GM23338 (cell line): ENCODE measurements around the gene ATP10B. TPM values are rescaled to one million over a fixed set of nuclear protein-coding genes. Genes with fewer than 3 reads are reported as not detected.

ENCODE experiments used
- ATAC-seq: fragments of 200-7000 bp; cut with Tn5 transposase; 3 replicates; pipeline ENCODE4 v1.9.1; 2020
- DNase-seq: peaks from one replicate; pipeline ENCODE4 v3.0.0-alpha.2; 2015; ENCODE audit warnings: low spot score
- H2AFZ ChIP-seq: fragments of 200-600 bp; sonication (generic); 2 replicates; pipeline ENCODE4 v1.8.0; 2016; ENCODE audit warnings: antibody characterized with exemption, mild to moderate bottlenecking, moderate library complexity
- H3F3A ChIP-seq: fragments of 200-600 bp; sonication (generic); replicated peaks from 2 replicates; pipeline ENCODE4 v1.8.0; 2017; ENCODE audit warnings: antibody characterized with exemption, mixed run types, low read depth
- H3K27ac ChIP-seq: fragments of 200-600 bp; sonication (generic); 2 replicates; pipeline ENCODE4 v1.6.1; 2016; ENCODE audit warnings: low read depth
- H3K27me3 ChIP-seq: fragments of 200-600 bp; sonication (generic); 2 replicates; pipeline ENCODE4 v1.8.0; 2016; ENCODE audit warnings: mild to moderate bottlenecking, mixed run types, moderate library complexity; ENCODE audit not compliant: insufficient read depth
- H3K36me3 ChIP-seq: fragments of 200-600 bp; sonication (generic); 2 replicates; pipeline ENCODE4 v1.8.0; 2016; ENCODE audit warnings: mild to moderate bottlenecking; ENCODE audit not compliant: insufficient read depth
- H3K4me1 ChIP-seq: fragments of 200-600 bp; sonication (generic); 2 replicates; pipeline ENCODE4 v1.8.0; 2016; ENCODE audit warnings: mild to moderate bottlenecking, moderate library complexity; ENCODE audit not compliant: insufficient read depth
- H3K4me2 ChIP-seq: fragments of 200-600 bp; sonication (generic); 2 replicates; pipeline ENCODE4 v1.7.1; 2017; ENCODE audit warnings: mixed run types
- H3K4me3 ChIP-seq: fragments of 200-600 bp; sonication (generic); 2 replicates; pipeline ENCODE4 v1.6.1; 2016; ENCODE audit warnings: mixed run types
- H3K79me2 ChIP-seq: fragments of 200-600 bp; sonication (generic); replicated peaks from 2 replicates; pipeline ENCODE4 v1.8.0; 2017; ENCODE audit warnings: mild to moderate bottlenecking; ENCODE audit not compliant: insufficient read depth
- H3K9me2 ChIP-seq: fragments of 200-600 bp; sonication (generic); 2 replicates; pipeline ENCODE4 v1.8.0; 2017; ENCODE audit not compliant: insufficient read depth
- H4K20me1 ChIP-seq: fragments of 200-600 bp; sonication (generic); replicated peaks from 2 replicates; pipeline ENCODE4 v1.8.0; 2017; ENCODE audit warnings: mild to moderate bottlenecking; ENCODE audit not compliant: insufficient read depth
- H3K27ac Mint-ChIP-seq: 2 replicates; pipeline ENCODE4 v1.8.0; 2020; ENCODE audit warnings: inconsistent platforms, mild to moderate bottlenecking, moderate library complexity, mixed read lengths
- H3K27me3 Mint-ChIP-seq: 3 replicates; pipeline ENCODE4 v1.8.0; 2022; ENCODE audit warnings: low read depth, mild to moderate bottlenecking, moderate library complexity, mixed read lengths, inconsistent platforms; ENCODE audit not compliant: insufficient read depth, poor library complexity
- H3K36me3 Mint-ChIP-seq: 3 replicates; pipeline ENCODE4 v1.8.0; 2021; ENCODE audit warnings: low read depth, mild to moderate bottlenecking, inconsistent platforms, moderate library complexity, mixed read lengths
- H3K4me1 Mint-ChIP-seq: 3 replicates; pipeline ENCODE4 v1.8.0; 2020; ENCODE audit warnings: mild to moderate bottlenecking, inconsistent platforms, mixed read lengths
- H3K4me3 Mint-ChIP-seq: 3 replicates; pipeline ENCODE4 v1.8.0; 2021; ENCODE audit warnings: moderate library complexity, mild to moderate bottlenecking, inconsistent platforms, mixed read lengths
- H3K9me3 Mint-ChIP-seq: 3 replicates; pipeline ENCODE4 v1.8.0; 2020; ENCODE audit warnings: moderate library complexity, mild to moderate bottlenecking, inconsistent platforms, mixed read lengths
- CREB1 ChIP-seq: fragments of 250-450 bp; sonication (Bioruptor Pico); IDR thresholded peaks from 2 replicates; pipeline ENCODE4 v1.5.0; 2020; ENCODE audit warnings: low read depth, mild to moderate bottlenecking, moderate library complexity
- EZH2 ChIP-seq: fragments of 200-600 bp; sonication (generic); IDR thresholded peaks from one replicate; pipeline ENCODE4 v1.8.0; 2017; ENCODE audit warnings: antibody characterized with exemption, mild to moderate bottlenecking, low read depth; ENCODE audit not compliant: unreplicated experiment
- JUNB ChIP-seq: IDR thresholded peaks from one replicate; pipeline ENCODE4 v1.6.1; 2016; ENCODE audit warnings: antibody characterized with exemption; ENCODE audit not compliant: unreplicated experiment
- NANOG ChIP-seq: IDR thresholded peaks from 2 replicates; pipeline ENCODE4 v1.6.1; 2016; ENCODE audit warnings: antibody characterized with exemption, borderline replicate concordance
- POLR2AphosphoS5 ChIP-seq: IDR thresholded peaks from 2 replicates; pipeline ENCODE4 v1.6.1; 2016; ENCODE audit warnings: antibody characterized with exemption, low read depth
- REST ChIP-seq: IDR thresholded peaks from one replicate; pipeline ENCODE4 v1.6.1; 2018; ENCODE audit warnings: antibody characterized with exemption; ENCODE audit not compliant: unreplicated experiment
- STAT1 ChIP-seq: IDR thresholded peaks from one replicate; pipeline ENCODE4 v1.6.1; 2016; ENCODE audit warnings: antibody characterized with exemption; ENCODE audit not compliant: unreplicated experiment
- ZNF114 ChIP-seq: fragments of 250-450 bp; sonication (Bioruptor Pico); IDR thresholded peaks from 2 replicates; pipeline ENCODE4 v1.5.0; 2020; ENCODE audit warnings: mild to moderate bottlenecking, moderate library complexity
- ZNF331 ChIP-seq: fragments of 250-450 bp; sonication (Bioruptor Pico); IDR thresholded peaks from 2 replicates; pipeline ENCODE4 v1.5.0; 2020; ENCODE audit warnings: low read depth, mild to moderate bottlenecking, moderate library complexity
- ZNF462 ChIP-seq: fragments of 250-450 bp; sonication (Bioruptor Pico); IDR thresholded peaks from 2 replicates; pipeline ENCODE4 v1.5.0; 2020; ENCODE audit warnings: mild to moderate bottlenecking, moderate library complexity
- polyA plus RNA-seq: library from polyadenylated mRNA; unstranded; fragments of >200 nt; fragmentation: Nextera tagmentation; extraction: Ambion mirVana; gene quantifications from 2 replicates; pipeline ENCODE4 v1.2.1, GENCODE V29; 2016
- total RNA-seq: library from RNA; depleted of rRNA; stranded (reverse); fragments of >200 nt; shearing (Covaris generic); gene quantifications from 2 replicates; pipeline ENCODE4 v1.2.3, GENCODE V29; 2014

The ATP10B gene
- total and polyA plus RNA-seq, 2 experiments from 2014 or later, result 0.11 to 0.14 TPM

GRCh38 chr5:160843240-160843639, 8.8 kb downstream of the ATP10B start:
- Mint-ChIP-seq H3K4me3 (no peak overlapping the region), H3K27me3 (no peaks in the 10 kb centered on the region), H3K4me1 (no peaks in the 10 kb centered on the region), H3K9me3 (no peaks in the 10 kb centered on the region), H3K27ac (no peak overlapping the region), H3K36me3 (no peaks in the 10 kb centered on the region)
- no peaks in the 10 kb centered on the region for H3K36me3 ChIP-seq
- no peak overlapping the region for H3K27ac ChIP-seq
- ATAC-seq (no peak), DNase-seq (no peak)
- TF ChIP-seq ZNF114 (no peak), EZH2 (no peak), CREB1 (CRISPR knock-in tag) (no peak), ZNF462 (no peak), REST (no peak), ZNF331 (CRISPR knock-in tag) (no peak), NANOG (no peak), STAT1 (no peak), JUNB (no peak), POLR2AphosphoS5 (no peak)
- no peak overlapping the region; the same call in 1 of the 2 replicates for H2AFZ ChIP-seq
- no peaks in the 10 kb centered on the region for H4K20me1 ChIP-seq
- 0 out of 2 replicates have a peak, but pooled peaks cover 4% of the 10 kb centered on the region for H3K9me2 ChIP-seq
- H3K79me2 ChIP-seq, result no peaks in the 10 kb centered on the region
- H3K27me3 ChIP-seq, result no peaks in the 10 kb centered on the region
- H3F3A ChIP-seq, result no peaks in the 10 kb centered on the region
- no peak overlapping the region for H3K4me3 ChIP-seq
- H3K4me2 ChIP-seq, result no peak overlapping the region
- H3K4me1 ChIP-seq, result no peaks in the 10 kb centered on the region
